IMR-90 (cell line): ENCODE measurements around the gene PADI2. TPM values are rescaled to one million over a fixed set of nuclear protein-coding genes. Genes with fewer than 3 reads are reported as not detected.

Source experiments
- ATAC-seq: fragments of 200-7000 bp; cut with Tn5 transposase; 2 replicates; pipeline ENCODE4 v1.9.1; 2020; ENCODE audit warnings: low read depth, mild to moderate bottlenecking, moderate library complexity
- BruUV-seq: library from RNA; stranded (reverse); fragments of 400-500 nt; replicated peaks from 2 replicates; lab custom pipeline; 2021; lab: Mats Ljungman, UMichigan
- CTCF ChIA-PET: fragments of 300-600 bp; formaldehyde crosslinking; extraction: SDS; loops from one replicate; lab custom pipeline; 2021; ENCODE audit warnings: antibody characterized with exemption; lab: Yijun Ruan, JAX
- POLR2A ChIA-PET: fragments of 300-600 bp; sonication (Branson Sonifier 250); formaldehyde crosslinking; loops from one replicate; lab custom pipeline; 2022; ENCODE audit warnings: antibody characterized with exemption; ENCODE audit not compliant: unreplicated experiment; lab: Charles Lee
- DNase-seq: peaks from one replicate; pipeline ENCODE4 v3.0.0; 2013
- H2AFZ ChIP-seq: replicated peaks from 2 replicates; pipeline ENCODE3; 2013; ENCODE audit warnings: low read length, mild to moderate bottlenecking; ENCODE audit not compliant: poor library complexity
- H2AK5ac ChIP-seq: 2 replicates; pipeline ENCODE4 v1.6.1; 2013; ENCODE audit warnings: low read depth, low read length, inconsistent platforms
- H2AK9ac ChIP-seq: replicated peaks from 2 replicates; pipeline ENCODE3; 2013; ENCODE audit warnings: mild to moderate bottlenecking, low read depth, low read length, moderate library complexity; ENCODE audit not compliant: poor library complexity
- H2BK120ac ChIP-seq: 2 replicates; pipeline ENCODE4 v1.6.1; 2013; ENCODE audit warnings: low read depth, low read length, inconsistent platforms
- H2BK15ac ChIP-seq: 3 replicates; pipeline ENCODE4 v1.6.1; 2013; ENCODE audit warnings: low read depth, low read length, inconsistent platforms
- H2BK20ac ChIP-seq: 2 replicates; pipeline ENCODE4 v1.6.1; 2013; ENCODE audit warnings: low read depth, mild to moderate bottlenecking, inconsistent platforms, low read length, moderate library complexity
- H2BK5ac ChIP-seq: 2 replicates; pipeline ENCODE4 v1.6.1; 2013; ENCODE audit warnings: mild to moderate bottlenecking, low read depth, low read length, inconsistent platforms; ENCODE audit not compliant: poor library complexity, severe bottlenecking
- H3K14ac ChIP-seq: replicated peaks from 2 replicates; pipeline ENCODE4 v1.6.1; 2013; ENCODE audit warnings: low read depth, low read length, inconsistent platforms
- H3K18ac ChIP-seq: 2 replicates; pipeline ENCODE4 v1.6.1; 2013; ENCODE audit warnings: low read depth, low read length, control low read depth
- H3K23ac ChIP-seq: 2 replicates; pipeline ENCODE4 v1.6.1; 2013; ENCODE audit warnings: low read depth, low read length, inconsistent platforms
- H3K27ac ChIP-seq: 2 replicates; pipeline ENCODE4 v1.5.1; 2013; ENCODE audit warnings: mild to moderate bottlenecking, control low read depth, low read length; ENCODE audit not compliant: insufficient read depth
- H3K27me3 ChIP-seq: 2 replicates; pipeline ENCODE4 v1.6.1; 2013; ENCODE audit warnings: low read length; ENCODE audit not compliant: control insufficient read depth, insufficient read depth
- H3K36me3 ChIP-seq: 2 replicates; pipeline ENCODE4 v1.6.1; 2013; ENCODE audit warnings: low read length, mixed read lengths; ENCODE audit not compliant: control insufficient read depth, insufficient read depth
- H3K4ac ChIP-seq: 2 replicates; pipeline ENCODE4 v1.6.1; 2013; ENCODE audit warnings: low read depth, low read length, inconsistent platforms
- H3K4me1 ChIP-seq: 2 replicates; pipeline ENCODE4 v1.6.1; 2013; ENCODE audit warnings: low read length, mixed read lengths; ENCODE audit not compliant: control insufficient read depth, insufficient read depth
- H3K4me2 ChIP-seq: 2 replicates; pipeline ENCODE4 v1.6.1; 2013; ENCODE audit warnings: low read depth, mild to moderate bottlenecking, control low read depth, low read length, moderate library complexity
- H3K4me3 ChIP-seq: 2 replicates; pipeline ENCODE4 v1.5.1; 2013; ENCODE audit warnings: low read depth, mild to moderate bottlenecking, control low read depth, low read length, moderate library complexity; ENCODE audit not compliant: insufficient read depth
- H3K56ac ChIP-seq: 2 replicates; pipeline ENCODE4 v1.6.1; 2013; ENCODE audit warnings: low read length, inconsistent platforms; ENCODE audit not compliant: insufficient read depth; ENCODE audit errors: extremely low read depth
- H3K79me1 ChIP-seq, 2 experiments: 2 replicates each; pipeline ENCODE4 v1.6.1; 2013; ENCODE audit warnings: low read length in 2 of 2, inconsistent platforms in 1 of 2, low read depth in 1 of 2
- H3K9ac ChIP-seq: 2 replicates; pipeline ENCODE4 v1.6.1; 2013; ENCODE audit warnings: low read depth, low read length, control low read depth
- H3K9me1 ChIP-seq: 2 replicates; pipeline ENCODE4 v1.6.1; 2013; ENCODE audit warnings: low read length, inconsistent platforms; ENCODE audit not compliant: insufficient read depth
- H3K9me3 ChIP-seq: 2 replicates; pipeline ENCODE4 v1.6.1; 2013; ENCODE audit warnings: low read length; ENCODE audit not compliant: control insufficient read depth, insufficient read depth
- H4K20me1 ChIP-seq: 2 replicates; pipeline ENCODE4 v1.6.1; 2013; ENCODE audit warnings: low read length, inconsistent platforms; ENCODE audit not compliant: insufficient read depth
- H4K5ac ChIP-seq: 2 replicates; pipeline ENCODE4 v1.6.1; 2013; ENCODE audit warnings: mild to moderate bottlenecking, low read depth, low read length, control low read depth
- H4K8ac ChIP-seq, 2 experiments: 2 replicates each; pipeline ENCODE4 v1.6.1; 2013; ENCODE audit warnings: low read depth in 2 of 2, low read length in 2 of 2, control low read depth in 1 of 2, inconsistent platforms in 1 of 2
- H4K91ac ChIP-seq: 2 replicates; pipeline ENCODE4 v1.6.1; 2013; ENCODE audit warnings: low read depth, low read length, inconsistent platforms; ENCODE audit not compliant: insufficient read depth
- BHLHE40 ChIP-seq: fragments of 150-350 bp; IDR thresholded peaks from 2 replicates; pipeline ENCODE4 v1.6.1; 2016; ENCODE audit warnings: mild to moderate bottlenecking, low read depth, low read length
- WGBS, 2 experiments: methylation state at CpG; one replicate each; pipeline versions ENCODE4 v1.1.5 to v1.1.7; 2013; ENCODE audit warnings: missing lambda C conversion rate in 2 of 2; ENCODE audit not compliant: insufficient read length in 1 of 2; ENCODE audit errors: extremely low coverage in 2 of 2; 5-methylcytosine and 5-hydroxymethylcytosine counted together
- dilution Hi-C: fragments of 300-500 bp; cut with HindIII; formaldehyde crosslinking; loops from one replicate; pipeline ENCODE4 v1.14.3; 2018; ENCODE audit warnings: low sequenced_read_pairs; ENCODE audit not compliant: unreplicated experiment
- in situ Hi-C: fragments of 300-500 bp; cut with MboI; formaldehyde crosslinking; loops from 3 replicates; pipeline ENCODE4 v1.14.3; 2019; ENCODE audit warnings: low sequenced_read_pairs, inconsistent platforms, mixed read lengths
- intact Hi-C: fragments of 100-400 bp; cut with micrococcal nuclease; formaldehyde crosslinking; loops from 2 replicates; pipeline ENCODE4 v1.10.0; 2022
- polyA plus RNA-seq, 3 experiments: library from polyadenylated mRNA; depleted of rRNA; stranded (reverse); fragments of >200 nt; gene quantifications; 2 replicates each; pipeline ENCODE4 v1.2.3, GENCODE V29; 2012; ENCODE audit warnings: low replicate concordance in 1 of 3
- total RNA-seq: library from RNA; depleted of rRNA; stranded (reverse); fragments of >200 nt; gene quantifications from 2 replicates; pipeline ENCODE4 v1.2.3, GENCODE V29; 2012
- TF ChIP-seq, protein P1 (sequence below): conservative IDR thresholded peaks from 2 replicates; pipeline ENCODE4 v1.5.1; 2012; ENCODE audit warnings: mild to moderate bottlenecking, low read depth, low read length, improper control_type of control experiment
- TF ChIP-seq, protein P2 (sequence below): fragments of 150-350 bp; IDR thresholded peaks from 2 replicates; pipeline ENCODE4 v1.6.1; 2017; ENCODE audit warnings: mild to moderate bottlenecking, antibody characterized with exemption, low read length, low read depth

PADI2 gene
- total and polyA plus RNA-seq, 2 of the 4 experiments (the other 2 are of a cell fraction): not detected

DNA sequence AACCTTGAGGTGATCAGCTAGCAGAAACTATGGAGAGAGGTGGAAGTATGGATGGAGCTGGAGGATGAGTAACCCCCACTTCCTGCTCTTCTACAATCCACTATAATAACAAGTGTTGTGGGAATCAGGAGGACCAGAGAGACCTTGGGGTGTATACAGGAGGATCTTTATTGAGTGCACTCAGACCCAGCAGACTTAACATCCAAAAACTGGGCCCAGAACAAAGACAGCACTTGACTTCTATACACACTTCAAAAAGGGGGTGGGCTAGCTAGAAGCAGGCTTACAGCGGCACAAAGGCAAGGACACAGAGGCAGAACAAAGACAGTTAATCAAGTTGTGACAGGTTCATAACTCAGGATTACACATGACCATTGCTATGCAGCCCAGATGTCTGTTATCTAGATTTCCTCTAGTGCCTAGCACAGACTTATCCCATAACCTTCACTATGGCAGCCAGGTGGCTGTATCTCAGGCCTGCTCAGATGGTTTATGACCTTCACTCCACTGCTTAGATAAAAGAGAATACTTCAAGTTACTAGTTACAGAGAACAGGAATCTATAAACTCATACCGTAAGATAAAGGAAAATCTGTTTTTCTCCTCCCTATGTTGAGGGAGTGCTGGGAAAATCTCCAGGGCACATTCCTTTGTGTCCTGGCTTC lies 36.1 kb upstream of the PADI2 start:
- 0% methylated on average over 1 of the region's 2 CpGs; no CpG with 5 or more reads in 1 of the 2 experiments for WGBS, 2 experiments
- Histone ChIP-seq H2BK5ac (no peak overlapping the region), H2AFZ (no peak overlapping the region), H3K56ac (no peak overlapping the region), H3K27ac (no peak overlapping the region), H2BK120ac (no peak overlapping the region), H3K4ac (no peak overlapping the region), H3K9me3 (peaks cover 33% of the 10 kb centered on the region), H2AK5ac (no peak overlapping the region), H4K8ac (no peak overlapping the region), H3K9ac (no peak overlapping the region), H3K14ac (no peak overlapping the region), H3K9me1 (no peaks in the 10 kb centered on the region), H2BK20ac (no peak overlapping the region), H4K91ac (no peak overlapping the region), H3K27me3 (no peaks in the 10 kb centered on the region), H3K36me3 (no peaks in the 10 kb centered on the region), H3K4me2 (no peak overlapping the region), H4K20me1 (no peaks in the 10 kb centered on the region), H3K79me1 (no peaks in the 10 kb centered on the region), H3K4me3 (no peak overlapping the region), H2AK9ac (no peak overlapping the region), H4K5ac (no peak overlapping the region), H2BK15ac (no peak overlapping the region), H3K18ac (no peak overlapping the region), H3K23ac (no peak overlapping the region), H3K4me1 (no peaks in the 10 kb centered on the region)
- ChIA-PET CTCF (no interaction called here), POLR2A (no interaction called here)
- TF ChIP-seq, protein P1, sequence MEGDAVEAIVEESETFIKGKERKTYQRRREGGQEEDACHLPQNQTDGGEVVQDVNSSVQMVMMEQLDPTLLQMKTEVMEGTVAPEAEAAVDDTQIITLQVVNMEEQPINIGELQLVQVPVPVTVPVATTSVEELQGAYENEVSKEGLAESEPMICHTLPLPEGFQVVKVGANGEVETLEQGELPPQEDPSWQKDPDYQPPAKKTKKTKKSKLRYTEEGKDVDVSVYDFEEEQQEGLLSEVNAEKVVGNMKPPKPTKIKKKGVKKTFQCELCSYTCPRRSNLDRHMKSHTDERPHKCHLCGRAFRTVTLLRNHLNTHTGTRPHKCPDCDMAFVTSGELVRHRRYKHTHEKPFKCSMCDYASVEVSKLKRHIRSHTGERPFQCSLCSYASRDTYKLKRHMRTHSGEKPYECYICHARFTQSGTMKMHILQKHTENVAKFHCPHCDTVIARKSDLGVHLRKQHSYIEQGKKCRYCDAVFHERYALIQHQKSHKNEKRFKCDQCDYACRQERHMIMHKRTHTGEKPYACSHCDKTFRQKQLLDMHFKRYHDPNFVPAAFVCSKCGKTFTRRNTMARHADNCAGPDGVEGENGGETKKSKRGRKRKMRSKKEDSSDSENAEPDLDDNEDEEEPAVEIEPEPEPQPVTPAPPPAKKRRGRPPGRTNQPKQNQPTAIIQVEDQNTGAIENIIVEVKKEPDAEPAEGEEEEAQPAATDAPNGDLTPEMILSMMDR: no peak
- TF ChIP-seq BHLHE40: no peak
- TF ChIP-seq, protein P2, sequence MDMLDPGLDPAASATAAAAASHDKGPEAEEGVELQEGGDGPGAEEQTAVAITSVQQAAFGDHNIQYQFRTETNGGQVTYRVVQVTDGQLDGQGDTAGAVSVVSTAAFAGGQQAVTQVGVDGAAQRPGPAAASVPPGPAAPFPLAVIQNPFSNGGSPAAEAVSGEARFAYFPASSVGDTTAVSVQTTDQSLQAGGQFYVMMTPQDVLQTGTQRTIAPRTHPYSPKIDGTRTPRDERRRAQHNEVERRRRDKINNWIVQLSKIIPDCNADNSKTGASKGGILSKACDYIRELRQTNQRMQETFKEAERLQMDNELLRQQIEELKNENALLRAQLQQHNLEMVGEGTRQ: no peak
- intact Hi-C loops: no loop called here
- ATAC-seq: no peak
- BruUV-seq: no TSS peak
- dilution Hi-C loops: no loop called here
- in situ Hi-C loops: no loop called here
- no peak for DNase-seq
